SK-N-MC (cell line): ENCODE measurements around the gene OPCML.

Experiments used
- EZH2 ChIP-seq: fragments of 200-600 bp; sonication (generic); IDR thresholded peaks from one replicate; pipeline ENCODE4 v1.6.1; 2017; ENCODE audit warnings: antibody characterized with exemption
- FOXP2 ChIP-seq: optimal IDR thresholded peaks from 2 replicates; pipeline ENCODE3; 2011; ENCODE audit warnings: mild to moderate bottlenecking, moderate library complexity; ENCODE audit not compliant: insufficient read depth; ENCODE audit errors: extremely low read length, control extremely low read depth
- POLR2AphosphoS5 ChIP-seq: IDR thresholded peaks from 2 replicates; pipeline ENCODE4 v1.6.1; 2012; ENCODE audit warnings: mild to moderate bottlenecking, low read depth, low read length, borderline replicate concordance

DNA sequence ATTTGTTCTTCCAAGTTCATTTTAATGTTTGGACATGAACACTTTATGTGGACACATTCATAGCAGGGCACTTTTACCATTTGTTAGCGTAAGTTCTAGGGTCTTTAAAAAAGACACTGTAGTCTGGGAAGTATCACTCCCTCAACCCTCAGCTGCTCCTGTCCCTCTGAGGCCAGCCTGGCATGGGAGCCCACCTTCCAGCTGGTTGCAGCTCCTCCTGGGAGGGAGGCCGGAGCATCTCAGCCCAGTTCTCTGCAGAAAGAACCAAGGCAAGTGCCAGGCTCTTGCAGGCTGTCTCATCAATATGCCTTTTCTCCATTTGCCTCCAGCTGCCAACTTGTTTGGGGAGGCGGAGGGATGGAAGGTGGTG, 150.6 kb downstream of the OPCML start:
- TF ChIP-seq EZH2 (no peak), POLR2AphosphoS5 (no peak), FOXP2 (no peak)
